ENCODE measurements around the gene KLC1.

The KLC1 gene

GRCh38 chr14:103738166-103738565 lies 109.2 kb downstream of the KLC1 start:
- DNase-seq: no peak

DNA sequence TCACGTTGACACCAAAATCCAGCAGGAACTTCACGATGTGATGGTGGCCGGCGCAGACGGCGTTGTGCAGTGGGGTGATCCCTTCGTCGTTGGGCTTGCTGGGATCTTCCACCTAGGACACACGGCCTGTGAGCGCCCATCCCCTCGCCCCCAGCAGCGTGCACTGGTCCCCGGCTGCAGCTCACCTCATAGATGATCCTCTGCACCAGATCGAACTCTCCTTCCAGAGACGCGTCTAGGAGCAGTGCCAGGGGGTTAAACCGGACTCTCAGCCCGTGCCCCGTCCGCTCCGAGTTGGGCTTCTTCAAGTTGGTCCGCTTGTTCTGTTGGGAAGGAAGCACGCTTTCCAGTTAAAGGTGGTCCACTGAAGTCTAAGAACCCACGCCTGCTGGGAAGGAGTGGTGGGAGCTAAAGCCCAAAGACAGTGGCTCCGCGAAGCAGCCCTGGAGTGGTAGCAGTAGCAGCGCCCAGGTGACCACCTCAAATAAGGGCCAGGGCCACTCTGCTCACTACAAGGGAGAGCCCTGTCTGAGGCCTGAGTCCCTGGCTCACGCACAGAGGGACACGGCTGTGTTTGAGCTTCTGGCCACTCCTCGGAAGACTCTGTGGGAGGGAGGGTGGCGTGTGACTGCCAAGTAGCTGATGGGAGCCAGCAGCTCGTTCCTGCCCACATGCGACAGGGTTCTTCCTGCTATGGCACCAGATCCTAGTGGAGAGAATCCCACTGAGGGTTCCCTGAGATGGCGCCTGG lies 109.9 kb downstream of the KLC1 start:
- no peak for DNase-seq

GRCh38 chr14:103739466-103739792 lies 110.4 kb downstream of the KLC1 start:
- DNase-seq: no peak

DNA sequence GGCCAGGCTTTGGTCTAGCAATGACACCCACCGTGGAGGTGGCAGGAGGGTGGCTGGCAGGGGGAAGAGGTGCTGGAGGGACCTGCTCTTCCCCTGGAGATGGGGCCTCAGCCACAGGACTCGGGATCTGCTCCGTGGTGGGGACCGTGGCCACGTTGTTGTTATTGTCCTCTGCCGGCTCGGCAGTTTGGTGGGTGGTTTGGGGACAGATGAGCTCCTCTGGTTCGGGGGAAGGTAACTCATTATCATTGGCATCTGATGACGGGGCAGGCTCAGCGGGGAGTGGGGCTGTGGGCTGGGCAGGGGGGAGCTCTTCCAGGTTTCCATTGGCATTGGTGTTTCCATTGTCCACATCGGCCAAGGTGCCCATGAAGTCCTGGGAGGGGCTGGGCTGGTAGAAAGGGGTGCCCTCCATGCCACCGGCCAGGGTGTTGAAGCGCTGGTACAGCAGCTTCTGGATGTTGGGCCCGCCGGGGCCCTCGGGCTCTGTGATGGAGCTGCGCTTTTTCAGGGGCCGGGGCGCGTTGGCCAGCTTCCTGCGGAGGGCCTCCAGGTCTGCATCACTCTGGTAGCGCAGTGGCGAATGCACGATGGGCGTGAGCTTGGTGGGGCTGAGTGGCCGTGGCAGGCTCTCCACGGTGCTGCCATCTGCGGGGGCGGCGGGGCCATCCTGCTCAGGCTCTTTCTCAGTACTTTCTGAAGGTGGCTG lies 110.9 kb downstream of the KLC1 start:
- DNase-seq: no peak

DNA sequence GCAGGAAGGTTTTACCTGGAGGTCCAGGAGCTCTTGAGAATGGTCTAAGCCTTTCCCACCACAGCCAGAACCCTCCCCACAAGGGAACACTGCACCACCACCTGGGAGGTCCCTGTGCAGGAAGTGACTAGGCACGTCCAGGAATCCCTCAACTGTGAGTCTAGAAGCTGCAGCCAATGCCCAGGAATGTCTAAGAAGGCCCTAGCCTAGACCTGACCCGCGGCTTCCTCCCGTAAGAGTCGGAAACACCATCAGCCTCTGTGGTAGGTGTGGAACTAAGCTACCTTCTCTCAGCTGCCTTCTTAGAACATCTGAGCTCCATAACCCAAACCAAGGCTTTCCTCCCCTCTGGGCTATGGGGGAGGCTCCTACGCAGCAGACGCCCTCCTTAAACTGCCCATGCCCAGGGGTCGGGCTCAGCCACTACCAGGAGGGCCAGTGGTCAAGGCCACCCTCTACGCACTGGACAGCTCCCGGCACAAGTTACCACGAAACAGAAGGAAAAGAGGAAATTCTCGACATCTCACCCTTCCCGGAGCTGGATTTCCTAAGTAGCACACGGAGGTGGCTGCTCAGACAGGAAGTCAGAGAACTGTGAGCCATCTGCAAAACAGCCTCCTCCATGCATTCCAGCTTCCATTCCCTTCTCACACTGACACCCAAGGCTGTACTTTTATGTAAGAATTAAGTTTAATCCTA lies 112.1 kb downstream of the KLC1 start:
- no peak for DNase-seq

GRCh38 chr14:103741876-103742275 lies 112.9 kb downstream of the KLC1 start:
- DNase-seq: no peak

- DNase-seq: no peak
These were observed 113.7 kb downstream of the KLC1 start for GRCh38 chr14:103742499-103743255.

- DNase-seq: no peak
These were observed 114.7 kb downstream of the KLC1 start for GRCh38 chr14:103743691-103744090.

- no peak for DNase-seq
These were observed 115.8 kb downstream of the KLC1 start for GRCh38 chr14:103744621-103745395.

- no peak for DNase-seq
These were observed 116.4 kb downstream of the KLC1 start for GRCh38 chr14:103745424-103745823.

DNA sequence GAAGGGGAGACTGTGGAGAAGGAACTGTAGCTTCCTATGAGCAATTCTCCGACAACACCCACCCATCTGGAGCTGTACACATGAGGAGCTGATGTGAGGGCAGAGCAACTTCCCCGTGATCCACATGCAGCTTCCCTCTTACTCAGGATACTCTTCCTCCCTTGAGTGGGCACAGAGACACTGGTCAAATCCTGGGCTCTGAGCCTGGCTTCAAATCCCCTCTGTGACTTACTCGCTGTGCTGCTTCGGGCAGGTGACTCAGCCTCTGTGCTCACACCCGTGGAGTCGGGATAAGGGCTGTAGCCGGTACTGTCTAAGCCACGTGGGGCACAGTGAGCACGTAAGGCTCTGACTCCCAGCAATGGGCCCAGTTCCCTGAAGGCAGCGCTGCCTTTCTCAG lies 117.7 kb downstream of the KLC1 start:
- no peak for DNase-seq

GRCh38 chr14:103748534-103748857 lies 119.5 kb downstream of the KLC1 start:
- no peak for DNase-seq

DNA sequence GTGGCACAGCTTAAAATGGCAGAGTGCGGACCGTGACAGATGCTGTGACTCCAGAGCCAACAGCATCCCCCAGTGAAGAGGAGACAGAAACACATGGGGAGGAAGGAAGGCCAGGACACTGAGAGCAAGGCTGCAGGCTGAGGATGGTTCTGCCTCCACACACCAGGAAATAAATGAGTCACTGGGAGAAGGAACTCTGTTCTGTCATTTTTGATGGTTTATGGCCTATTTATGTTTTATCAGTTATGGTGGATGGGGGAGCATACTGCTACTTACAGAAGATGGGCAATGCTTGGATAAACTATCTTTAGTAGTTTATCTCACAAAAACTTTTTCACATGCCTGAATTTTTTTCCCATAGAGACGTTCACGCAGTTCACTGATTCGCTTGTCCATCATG lies 120.4 kb downstream of the KLC1 start:
- DNase-seq: no peak

GRCh38 chr14:103749860-103750259 lies 120.8 kb downstream of the KLC1 start:
- no peak for DNase-seq

Measured in kidney glomerular epithelial cell (primary cell).